ENCODE results near the gene SYCN. TPM values are rescaled to one million over a fixed set of nuclear protein-coding genes. Genes with fewer than 3 reads are reported as not detected.

The SYCN gene
- total RNA-seq, 1 donor from 2014 or later = not detected

GRCh38 chr19:39175564-39175963 lies 28.5 kb downstream of the SYCN start:
- no peak for ATAC-seq (ENCODE audit: poor library complexity)
- intact Hi-C loops (cut with DNase I) = no loop called here
- DNase-seq = no peak

- intact Hi-C loops (cut with DNase I) = no loop called here
- ATAC-seq (ENCODE audit: poor library complexity) (no peak), DNase-seq (no peak)
These were observed 29.2 kb downstream of the SYCN start for GRCh38 chr19:39174558-39175544.

GRCh38 chr19:39174142-39174541 lies 29.9 kb downstream of the SYCN start:
- DNase-seq = no peak
- intact Hi-C loops (cut with DNase I) = no loop called here
- ATAC-seq (ENCODE audit: poor library complexity) = no peak

- intact Hi-C loops (cut with DNase I) = no loop called here
- no peak for DNase-seq
- ATAC-seq (ENCODE audit: poor library complexity) = no peak
These were observed 30.5 kb downstream of the SYCN start for GRCh38 chr19:39173502-39173991.

- intact Hi-C loops (cut with DNase I) = no loop called here
- ATAC-seq (ENCODE audit: poor library complexity) (no peak), DNase-seq (no peak)
These were observed 31.2 kb downstream of the SYCN start for GRCh38 chr19:39172700-39173501.

- intact Hi-C loops (cut with DNase I) = no loop called here
These were observed 32.3 kb downstream of the SYCN start for GRCh38 chr19:39171479-39172465.

GRCh38 chr19:39170386-39171231 lies 33.5 kb downstream of the SYCN start:
- intact Hi-C loops (cut with DNase I) = no loop called here
- ATAC-seq (ENCODE audit: poor library complexity) (peak; percentile 26), DNase-seq (peak; percentile 53)

More at GRCh38 chr19:39171479-39172465, 32.3 kb downstream of the SYCN start:
- DNase-seq (no peak), ATAC-seq (ENCODE audit: poor library complexity) (no peak)

GRCh38 chr19:39169143-39169810 lies 34.8 kb downstream of the SYCN start:
- DNase-seq (no peak), ATAC-seq (ENCODE audit: poor library complexity) (no peak)
- intact Hi-C loops (cut with DNase I) = no loop called here

- ATAC-seq (ENCODE audit: poor library complexity) (no peak), DNase-seq (no peak)
- intact Hi-C loops (cut with DNase I) = no loop called here
These were observed 35.6 kb downstream of the SYCN start for GRCh38 chr19:39168258-39169142.

GRCh38 chr19:39167461-39168257 lies 36.4 kb downstream of the SYCN start:
- intact Hi-C loops (cut with DNase I) = no loop called here
- DNase-seq (no peak), ATAC-seq (ENCODE audit: poor library complexity) (peak; percentile 6)

GRCh38 chr19:39166571-39167391 lies 37.3 kb downstream of the SYCN start:
- ATAC-seq (ENCODE audit: poor library complexity) (peak; percentile 71), DNase-seq (peak; percentile 79)
- intact Hi-C loops (cut with DNase I) = no loop called here

- DNase-seq = no peak
- intact Hi-C loops (cut with DNase I) = no loop called here
- no peak for ATAC-seq (ENCODE audit: poor library complexity)
These were observed 38.2 kb downstream of the SYCN start for GRCh38 chr19:39165857-39166256.

- intact Hi-C loops (cut with DNase I) = no loop called here
- no peak for DNase-seq
- no peak for ATAC-seq (ENCODE audit: poor library complexity)
These were observed 39.8 kb downstream of the SYCN start for GRCh38 chr19:39164289-39164688.

GRCh38 chr19:39163621-39164020 lies 40.4 kb downstream of the SYCN start:
- intact Hi-C loops (cut with DNase I) = no loop called here
- ATAC-seq (ENCODE audit: poor library complexity) (no peak), DNase-seq (no peak)

All from Right ventricle myocardium superior (tissue), 1 donor.